Activated CD4-positive, CD25-positive, alpha-beta regulatory T cell (primary cell): Measurements from ENCODE around the gene RBM19.
"Not testable (repeated sequence)": the region's sequence is repeated elsewhere in the genome, so short reads cannot be mapped to it uniquely, and the experiment has no call there.

Experiments used
- DNase-seq, 4 experiments: peaks; one replicate each; lab custom pipeline; 2025; lab: John Stamatoyannopoulos, UW

Gene RBM19

DNA sequence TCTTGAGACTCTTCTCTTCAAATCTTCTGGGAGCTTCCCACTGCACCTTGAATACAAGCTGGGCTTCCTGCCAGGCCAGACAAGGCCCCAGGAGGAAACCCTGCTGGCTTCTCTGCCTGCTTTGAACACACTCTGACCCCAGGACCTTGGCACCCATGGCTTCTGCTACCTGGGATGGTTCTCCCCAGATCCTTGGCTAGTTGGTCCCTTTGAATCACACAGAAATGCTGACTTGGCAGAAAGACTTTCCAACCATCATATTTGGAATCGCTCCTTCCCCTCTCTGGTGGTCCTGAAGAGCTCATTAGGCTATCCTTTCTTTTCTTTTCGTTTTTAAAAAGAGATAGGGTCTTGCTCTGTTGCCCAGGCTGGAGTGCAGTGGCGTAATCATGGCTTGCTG, 132.7 kb downstream of the RBM19 start:
- DNase-seq, result no peak

DNA sequence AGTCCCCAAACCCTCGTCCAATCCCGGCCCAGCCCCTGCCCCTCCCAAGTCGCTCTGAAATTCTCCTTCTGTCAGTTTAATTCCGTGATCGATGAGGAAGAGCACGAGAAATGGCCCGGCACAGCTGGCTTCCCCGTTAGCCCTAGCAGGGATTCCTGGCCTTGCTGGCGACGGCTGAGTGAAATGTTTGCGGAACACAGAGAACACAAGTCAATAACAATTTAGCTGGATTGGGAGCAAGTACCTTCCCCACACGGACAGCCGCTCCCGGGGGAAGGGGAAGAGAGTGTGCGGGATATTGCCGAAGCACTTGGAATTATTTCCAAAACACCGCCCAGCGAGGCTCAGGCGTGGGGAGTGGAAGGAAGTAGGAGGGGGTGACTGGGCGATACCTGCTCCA, 134.6 kb downstream of the RBM19 start:
- DNase-seq, result no peak

DNA sequence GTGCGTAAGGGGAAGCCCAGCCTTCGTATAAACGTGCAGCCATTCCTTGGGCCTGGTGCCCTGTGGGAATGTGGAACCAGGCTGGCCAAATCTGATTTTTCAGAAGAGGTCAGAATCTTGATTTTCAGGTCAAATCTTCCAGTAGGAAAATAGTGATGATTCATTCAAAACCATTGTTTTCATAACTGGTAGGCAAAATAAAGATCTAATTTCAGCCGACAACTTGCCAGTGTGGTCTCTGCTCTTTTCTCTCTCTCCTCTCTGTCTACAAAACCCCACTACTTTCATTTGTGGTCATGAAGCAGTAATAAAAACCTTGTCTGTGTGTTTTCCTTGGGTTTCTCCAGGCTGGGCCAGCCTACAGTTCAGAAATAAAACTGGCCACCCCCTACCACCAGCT, 135.1 kb downstream of the RBM19 start:
- DNase-seq, result no peak

DNA sequence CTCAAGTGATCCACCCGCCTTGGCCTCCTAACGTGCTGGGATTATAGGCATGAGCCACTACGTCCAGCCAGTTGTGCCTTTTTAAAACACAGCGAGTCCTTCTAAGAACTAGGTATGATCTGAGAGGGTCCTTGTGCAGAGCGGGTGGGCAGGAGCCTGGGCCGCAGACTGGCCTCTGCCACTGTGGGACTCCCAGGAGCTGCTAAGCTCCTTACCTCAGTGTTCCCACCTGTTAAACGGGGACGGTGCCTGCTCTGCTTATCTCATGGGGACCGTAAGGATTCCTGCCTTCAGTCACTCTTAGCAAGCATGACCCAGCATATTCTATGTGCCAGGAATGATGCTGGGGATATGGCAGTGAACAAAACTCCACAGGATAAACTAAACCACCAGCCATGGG, 136.9 kb downstream of the RBM19 start:
- DNase-seq, result no peak

DNA sequence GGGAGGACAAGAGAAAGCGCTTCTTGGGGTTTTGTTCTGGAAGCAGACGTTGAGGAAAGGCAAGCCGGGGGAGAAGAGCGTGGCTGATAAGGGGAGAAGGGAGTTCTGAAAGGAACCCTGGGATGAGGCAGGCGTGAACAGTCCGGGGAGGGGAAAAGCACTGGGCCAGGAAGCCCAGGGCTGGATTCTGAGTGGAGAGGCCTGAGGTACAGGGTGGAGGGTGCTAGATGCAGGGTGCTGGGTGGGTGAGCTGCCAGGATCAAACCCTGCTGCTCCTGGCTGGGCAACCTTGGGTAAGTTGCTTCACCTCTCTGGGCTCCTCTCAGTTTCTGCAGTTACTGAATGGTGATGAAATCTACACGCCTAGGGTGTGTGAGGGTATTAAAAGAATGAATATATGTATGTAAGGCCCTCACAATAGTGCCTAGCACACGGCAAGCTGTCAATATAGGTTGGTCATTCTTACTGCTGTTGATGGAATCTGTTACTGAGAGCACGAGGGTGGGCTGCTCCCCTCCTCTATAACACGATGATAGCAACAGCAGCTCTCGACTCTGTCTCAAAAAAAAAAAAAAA, 138.5 kb downstream of the RBM19 start:
- DNase-seq, result no peak

DNA sequence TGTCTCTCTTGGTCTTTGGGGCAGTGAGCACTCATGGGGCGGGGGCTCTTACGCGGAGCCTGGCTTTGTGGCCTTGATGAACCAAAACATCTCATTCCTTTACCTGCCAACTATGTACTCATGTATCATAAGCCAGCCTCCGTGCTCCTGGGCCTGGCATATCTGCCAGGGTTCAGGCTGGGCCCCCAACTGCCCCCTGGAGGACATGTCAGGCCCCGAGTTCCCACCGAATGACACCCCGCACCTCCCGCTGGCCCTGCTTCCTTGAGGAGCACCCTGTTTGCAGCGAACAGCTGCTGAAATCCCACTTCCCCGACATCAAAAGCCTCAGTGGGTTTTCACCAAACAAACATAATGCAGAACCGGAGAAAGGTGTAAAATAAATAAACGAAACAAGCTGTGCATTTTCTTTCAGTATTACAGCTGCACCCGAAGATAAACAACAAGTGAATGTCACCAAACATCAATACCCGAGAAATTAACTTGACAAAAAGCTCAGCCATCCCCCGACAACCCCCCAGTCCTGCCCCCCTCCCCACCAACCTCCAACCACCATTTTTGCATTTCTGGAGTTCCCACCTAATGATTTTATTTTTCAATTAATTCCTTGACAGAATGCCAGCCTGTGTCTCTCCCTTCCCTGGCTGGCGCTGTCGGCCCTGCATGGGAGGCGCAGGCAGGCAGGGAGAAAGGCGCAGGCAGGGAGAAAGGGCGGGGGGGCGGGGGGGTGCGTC, 139.2 kb downstream of the RBM19 start:
- no peak for DNase-seq

DNA sequence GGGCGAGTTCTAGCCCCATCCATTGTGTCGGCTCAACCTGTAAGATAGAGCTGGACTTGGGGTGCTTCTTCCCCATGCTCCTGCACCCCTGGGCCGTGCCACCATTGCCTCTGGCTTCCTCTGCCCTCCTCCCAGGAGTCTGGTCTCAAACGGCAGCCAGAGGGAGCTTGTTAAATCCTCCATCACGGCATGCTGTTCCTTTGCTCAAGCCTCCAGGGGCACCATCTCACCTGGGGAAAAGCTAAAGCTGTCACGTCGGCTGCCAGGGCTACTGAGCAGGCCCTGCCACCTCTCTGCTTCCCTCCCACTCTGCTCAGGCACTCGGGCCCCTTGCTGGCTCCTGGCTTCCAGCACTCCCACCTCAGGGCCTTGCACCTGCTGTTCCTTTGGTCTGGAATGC, 140.4 kb downstream of the RBM19 start:
- DNase-seq, result no peak

DNA sequence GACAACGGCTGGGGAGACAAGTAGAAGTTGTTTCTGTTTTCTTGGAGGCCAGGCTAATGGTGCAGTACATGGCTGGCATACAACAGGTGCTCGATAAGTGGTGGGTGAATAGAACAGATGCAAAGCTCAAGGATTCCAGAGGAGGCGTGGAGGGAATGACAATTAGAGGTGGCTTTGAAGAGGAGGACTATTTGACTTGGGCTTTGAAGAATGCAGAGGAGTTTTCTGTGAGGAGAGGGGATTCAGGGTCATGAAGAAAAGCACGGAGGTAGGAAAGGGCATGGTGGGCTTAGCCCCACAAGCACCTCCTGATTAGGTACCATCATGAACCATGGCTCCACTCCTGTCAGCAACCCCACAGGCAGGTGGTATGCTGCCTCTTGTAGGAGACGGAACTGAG, 142.3 kb downstream of the RBM19 start:
- DNase-seq, result no peak

DNA sequence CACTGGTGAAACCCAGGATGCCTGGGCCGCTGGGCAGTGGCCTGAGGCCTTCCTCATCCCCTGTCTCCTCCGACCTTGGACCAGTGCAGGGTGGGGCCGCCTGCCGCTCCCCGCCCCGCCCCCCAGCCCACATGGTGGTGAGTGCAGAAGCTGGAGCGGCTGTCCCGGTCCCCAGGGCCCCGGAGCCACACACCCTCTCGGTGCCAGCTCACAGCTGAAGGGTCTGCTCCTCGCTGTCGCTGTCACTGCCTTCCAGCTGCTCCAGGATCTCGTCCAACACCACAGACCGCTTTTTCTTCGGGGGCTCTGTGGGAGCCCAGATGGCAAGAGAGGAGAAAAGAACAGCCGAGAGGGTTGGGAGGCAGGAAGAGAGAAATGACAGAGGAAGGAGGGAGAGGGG, 143.1 kb downstream of the RBM19 start:
- DNase-seq, result no peak

DNA sequence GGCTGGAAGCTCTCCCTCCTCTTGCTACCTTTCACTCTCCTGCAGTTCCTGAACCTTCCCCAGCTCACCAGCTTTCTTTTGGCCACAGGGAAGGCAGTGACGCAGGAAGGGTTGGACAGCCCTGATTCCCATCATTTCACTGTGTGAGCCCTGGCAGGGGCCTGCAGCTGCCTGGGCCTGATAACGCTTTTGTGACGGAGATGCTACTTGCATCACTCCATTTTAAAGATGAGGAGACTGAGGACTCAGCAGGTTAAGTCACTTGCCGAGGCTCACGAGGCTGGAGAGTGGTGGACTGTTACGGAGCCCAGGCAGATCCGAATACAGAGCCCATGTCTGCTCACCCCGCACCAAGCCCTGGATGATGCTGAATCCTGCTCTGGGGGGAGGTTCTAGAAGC, 145.3 kb downstream of the RBM19 start:
- DNase-seq, result no peak

DNA sequence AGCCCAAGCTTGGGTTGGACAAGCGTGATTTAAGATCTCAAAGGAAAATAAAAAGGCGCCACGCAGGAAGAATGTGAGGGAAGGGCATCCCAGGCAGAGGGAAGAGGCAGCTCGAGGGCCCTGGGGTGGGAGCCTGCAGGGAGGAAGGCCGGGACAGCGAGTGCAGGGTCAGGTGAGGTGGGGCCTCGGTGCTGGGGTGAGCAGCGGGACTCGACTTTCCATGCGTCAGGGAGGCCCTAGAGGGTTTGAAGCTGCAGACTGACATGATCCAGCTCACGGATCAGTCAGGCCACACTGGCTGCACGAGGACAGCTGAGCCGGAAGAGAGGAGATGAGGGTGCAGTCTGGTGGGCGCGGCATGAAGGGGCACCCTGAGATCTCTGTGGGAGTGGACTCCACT, 145.8 kb downstream of the RBM19 start:
- DNase-seq, result no peak

DNA sequence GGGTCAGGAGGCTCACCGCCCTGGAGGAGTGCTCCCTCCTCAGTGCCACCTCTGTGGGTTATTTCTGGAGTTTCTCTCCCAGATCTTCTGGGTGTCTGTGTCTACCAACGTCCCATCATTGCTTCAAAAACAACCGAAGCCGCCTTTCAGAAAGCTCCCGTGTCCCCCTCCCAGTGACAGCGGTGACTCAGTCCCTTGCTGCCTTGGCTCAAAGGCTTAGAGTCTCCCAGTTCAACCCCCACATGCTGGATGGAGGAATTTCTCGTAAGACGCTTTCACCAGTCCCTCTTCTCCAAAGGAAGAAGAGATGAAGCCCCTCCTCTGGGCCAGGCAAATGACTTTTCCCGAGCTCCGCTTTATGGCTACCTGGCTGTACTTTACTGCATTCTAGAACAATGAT, 146.6 kb downstream of the RBM19 start:
- DNase-seq, result no peak

DNA sequence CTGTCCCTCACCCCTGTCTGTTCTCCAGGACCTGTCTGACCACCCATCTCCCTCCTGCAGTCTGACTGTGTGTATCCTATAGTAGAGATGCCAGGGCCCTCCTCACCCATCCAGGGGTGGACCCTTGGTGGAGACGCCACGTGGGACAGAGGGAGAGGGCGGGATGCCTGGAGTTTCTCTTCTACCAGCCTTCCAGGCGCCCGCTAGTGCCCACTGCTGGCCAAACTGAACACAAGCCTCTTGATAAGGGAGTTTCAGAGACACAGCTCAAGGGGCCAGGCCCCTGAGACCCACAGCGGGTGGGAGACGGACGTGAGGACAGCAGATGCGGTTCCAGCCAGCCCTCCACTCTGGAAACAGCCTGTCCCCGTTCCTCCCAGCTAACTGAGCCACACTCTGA, 147.3 kb downstream of the RBM19 start:
- no peak for DNase-seq

DNA sequence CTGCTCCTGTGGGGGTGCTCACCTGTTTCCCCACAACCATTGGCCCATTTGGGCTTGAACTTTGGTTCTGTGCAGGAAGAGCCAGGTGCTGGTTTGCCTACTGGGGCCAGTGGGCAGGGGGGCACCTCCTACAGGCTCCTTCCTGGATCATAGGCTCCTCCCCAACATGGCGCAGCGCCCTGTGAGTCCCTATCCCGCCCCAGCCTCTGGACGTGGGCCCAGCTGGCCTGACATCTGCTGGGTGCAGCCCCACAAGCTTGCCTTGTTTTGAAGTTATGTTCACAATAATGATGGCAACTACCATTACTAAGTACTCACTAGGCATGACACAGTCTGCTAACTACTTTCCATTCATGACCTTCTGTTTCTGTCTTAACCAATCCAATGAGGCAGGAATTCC, 147.8 kb downstream of the RBM19 start:
- DNase-seq, result no peak

DNA sequence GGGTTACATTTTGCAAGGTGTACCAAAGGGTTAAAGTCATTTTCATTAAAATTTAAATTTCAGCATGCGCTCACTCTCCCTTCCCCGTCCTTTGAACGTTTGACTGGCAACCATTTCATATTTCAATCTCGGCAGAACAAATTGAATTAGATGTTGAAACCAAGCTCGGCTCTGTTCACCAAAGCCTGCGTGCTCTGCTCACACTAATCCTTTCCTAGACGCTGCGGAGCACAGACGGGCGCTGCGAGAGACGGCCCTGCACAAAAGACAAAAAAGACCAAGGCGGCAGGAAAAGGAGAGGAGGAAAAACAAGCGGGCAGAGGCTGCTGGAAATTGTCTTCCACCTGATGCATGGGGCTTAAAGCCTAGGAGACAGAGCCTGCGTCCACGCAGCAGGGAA, 149.3 kb downstream of the RBM19 start:
- DNase-seq, result no peak

DNA sequence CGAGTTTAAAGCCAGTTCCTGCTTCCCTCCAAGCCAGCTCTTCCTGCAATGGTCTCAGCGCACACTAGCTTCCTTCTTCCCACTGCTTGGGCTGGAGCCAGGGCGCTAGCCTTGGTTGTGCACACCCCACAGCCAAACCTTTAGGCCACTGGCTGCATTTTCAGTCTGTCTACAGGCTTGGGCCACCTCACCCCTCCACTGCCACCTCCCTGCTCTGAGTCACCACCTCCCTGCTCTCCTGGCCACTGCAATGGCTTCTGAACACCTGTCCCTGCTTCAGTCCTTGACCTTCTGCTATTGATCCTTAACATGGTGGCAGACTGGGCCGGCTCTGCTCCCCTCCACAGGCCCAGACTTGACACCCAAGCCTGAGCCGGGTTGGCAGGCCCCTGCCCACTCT, 151.1 kb downstream of the RBM19 start:
- DNase-seq, result no peak

DNA sequence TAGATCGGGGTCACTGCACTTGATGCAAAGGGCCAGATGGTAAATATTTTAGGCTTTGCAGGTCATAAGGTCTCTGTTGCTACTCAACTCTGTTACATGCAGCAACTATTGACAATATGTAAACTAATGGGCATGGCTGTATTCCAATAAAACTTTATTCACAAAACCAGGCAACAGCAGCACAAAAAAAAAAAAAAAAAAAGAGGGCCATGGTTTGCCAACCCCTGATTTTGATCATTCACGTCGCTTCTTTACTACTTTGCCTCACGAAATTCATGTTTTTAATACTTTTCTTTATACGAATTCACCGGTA, 152.9 kb downstream of the RBM19 start:
- DNase-seq, result no peak

DNA sequence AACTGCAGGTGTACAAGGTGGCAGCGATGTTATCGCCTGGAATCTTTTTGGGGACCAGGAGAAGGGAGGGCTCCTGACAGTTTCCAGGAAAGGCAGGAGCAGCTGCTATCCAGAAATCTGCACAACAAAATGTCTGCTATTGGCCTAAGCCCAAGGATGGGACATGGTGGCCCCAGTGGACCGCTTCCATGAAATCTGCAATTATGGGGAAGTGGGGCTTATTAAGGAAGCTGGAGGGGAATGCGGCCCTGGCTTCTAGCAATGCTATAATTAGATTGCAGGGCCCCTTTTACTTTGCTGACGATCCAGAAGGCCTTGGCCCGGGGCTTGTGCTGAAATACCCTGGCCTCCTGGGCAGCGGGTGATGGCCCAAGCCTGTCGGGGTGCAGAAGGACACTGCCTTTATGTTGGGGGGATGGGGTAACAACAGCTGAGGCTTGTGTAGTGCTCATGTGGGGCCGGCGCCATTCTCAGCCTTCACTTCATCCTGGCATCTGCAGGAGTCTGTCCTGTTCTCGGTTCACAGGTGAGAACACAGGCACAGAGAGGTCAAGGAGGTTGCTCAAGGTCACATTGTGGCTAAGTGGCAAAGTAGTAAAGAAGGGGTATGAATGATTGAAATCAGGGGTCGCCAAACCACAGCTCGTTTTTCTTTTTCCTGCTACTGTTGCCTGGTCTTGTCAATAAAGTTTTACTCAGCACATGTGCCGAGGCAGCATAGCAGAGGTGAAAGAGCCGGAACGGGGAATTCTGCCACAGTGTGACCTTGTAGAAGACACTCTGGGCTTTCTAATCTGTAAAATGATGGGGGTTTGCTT, 153.5 kb downstream of the RBM19 start:
- DNase-seq, result no peak

DNA sequence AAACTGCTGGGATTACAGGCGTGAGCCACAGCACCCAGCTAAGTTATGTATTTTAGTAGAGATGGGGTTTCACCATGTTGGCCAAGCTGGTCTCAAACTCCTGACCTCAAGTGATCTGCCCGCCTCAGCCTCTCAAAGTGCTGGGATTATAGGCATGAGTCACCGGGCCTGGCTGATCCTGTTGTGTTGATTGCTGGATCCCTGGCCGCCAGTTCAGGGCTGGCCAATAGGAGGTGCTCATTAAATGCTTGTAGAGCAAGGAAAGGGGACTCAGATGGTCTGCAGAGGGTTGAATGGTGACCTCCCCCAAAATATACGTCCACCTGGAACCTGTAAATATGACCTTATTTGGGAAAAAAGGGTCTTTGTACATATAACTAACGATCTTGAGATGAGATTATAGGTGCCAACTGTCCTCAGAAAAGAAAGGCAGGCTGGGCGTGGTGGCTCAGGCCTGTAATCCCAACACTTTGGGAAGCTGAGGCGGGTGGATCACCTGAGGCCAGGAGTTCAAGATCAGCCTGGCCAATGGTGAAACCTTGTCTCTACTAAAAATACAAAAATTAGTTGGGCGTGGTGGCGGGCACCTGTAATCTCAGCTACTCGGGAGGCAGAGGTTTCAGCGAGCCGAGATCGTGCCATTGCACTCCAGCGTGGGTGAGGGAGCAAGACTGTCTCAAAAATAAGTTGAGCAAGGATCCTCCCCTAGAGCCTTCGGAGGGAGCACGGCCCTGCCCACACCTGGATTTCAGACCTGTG, 156.5 kb downstream of the RBM19 start:
- DNase-seq, result not testable (repeated sequence)

DNA sequence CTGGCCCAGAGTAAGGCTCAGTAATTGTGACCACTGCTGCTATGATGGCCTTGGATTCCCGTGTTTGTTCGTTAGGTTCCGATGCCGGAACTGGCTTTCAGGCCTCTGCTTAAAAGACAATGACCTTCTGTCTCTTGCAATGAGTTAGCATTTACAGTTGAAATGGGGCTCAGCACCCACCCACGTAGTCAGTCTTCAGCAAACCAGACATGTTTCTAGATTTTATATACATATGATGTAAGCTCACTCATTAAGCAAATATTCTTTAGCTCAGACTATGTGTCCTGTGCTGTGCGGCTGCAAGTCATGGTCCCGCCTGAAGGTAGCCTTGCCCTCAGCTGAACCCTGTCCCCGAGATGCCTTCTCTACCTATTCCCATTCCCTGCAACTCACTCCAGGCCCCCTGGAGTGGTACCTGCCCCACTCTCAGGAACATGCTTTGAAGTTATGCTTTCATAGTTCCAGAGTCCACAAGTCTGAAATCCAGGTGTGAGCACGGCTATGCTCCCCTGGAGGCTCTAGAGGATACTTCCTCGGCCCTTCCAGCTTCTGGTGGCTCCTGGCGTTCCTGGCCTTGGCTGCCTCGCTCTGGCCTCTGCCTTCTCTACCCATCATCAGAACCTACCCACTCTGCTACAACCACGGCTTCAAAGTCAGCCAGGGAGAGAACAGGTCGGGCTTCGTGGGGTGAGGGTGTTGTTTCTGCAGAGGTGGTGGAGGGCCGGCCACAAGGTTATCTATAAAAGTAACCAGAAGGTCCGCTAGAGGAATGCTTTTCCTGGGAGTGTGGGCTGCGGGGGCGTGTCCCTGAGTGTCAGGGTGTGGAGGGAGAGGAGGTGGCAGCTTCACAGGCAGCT, 157.8 kb downstream of the RBM19 start:
- no peak for DNase-seq

DNA sequence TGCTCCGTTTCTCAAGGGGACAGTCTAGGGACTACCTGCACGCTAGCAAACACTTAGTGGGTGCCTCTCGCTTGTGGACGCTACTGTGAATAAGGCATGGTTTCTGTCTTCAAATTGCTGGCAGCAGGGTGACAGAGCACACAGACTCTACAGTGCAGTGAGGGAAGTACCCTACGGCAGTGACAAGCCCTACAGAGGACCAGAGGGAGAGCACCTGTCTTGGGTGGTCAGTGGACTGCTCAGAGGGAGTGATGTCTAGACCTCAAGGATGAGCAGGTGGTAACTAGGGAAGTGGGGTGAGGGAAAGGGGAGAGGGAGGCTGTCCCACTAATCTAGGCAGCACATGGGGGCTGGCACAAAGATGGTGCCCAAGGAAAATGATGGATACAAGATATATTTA, 160.5 kb downstream of the RBM19 start:
- DNase-seq, result no peak
